Measurements from ENCODE around the gene COL5A1.

The COL5A1 gene

GRCh38 chr9:134885001-134885678, 243.5 kb downstream of the COL5A1 start:
- TF ChIP-seq FOXP2 (optimal IDR thresholded peaks at IDR 0.05; ENCODE audit: borderline replicate concordance, extremely low read depth, extremely low read length, insufficient read depth) (no peak), SIN3A (IDR thresholded peaks at IDR 0.05; ENCODE audit: borderline replicate concordance, insufficient read depth, low read length) (no peak), REST (IDR thresholded peaks at IDR 0.05; ENCODE audit: insufficient read depth in 1 of 2, low read depth in 2 of 2, low read length in 2 of 2) (no peak), TAF1 (IDR thresholded peaks at IDR 0.05; ENCODE audit: borderline replicate concordance, insufficient read depth, low read length) (no peak), POLR2AphosphoS5 (IDR thresholded peaks at IDR 0.05; ENCODE audit: low read depth, low read length) (no peak)

- TF ChIP-seq FOXP2 (optimal IDR thresholded peaks at IDR 0.05; ENCODE audit: borderline replicate concordance, extremely low read depth, extremely low read length, insufficient read depth) (no peak), SIN3A (IDR thresholded peaks at IDR 0.05; ENCODE audit: borderline replicate concordance, insufficient read depth, low read length) (no peak), POLR2AphosphoS5 (IDR thresholded peaks at IDR 0.05; ENCODE audit: low read depth, low read length) (no peak), TAF1 (IDR thresholded peaks at IDR 0.05; ENCODE audit: borderline replicate concordance, insufficient read depth, low read length) (no peak), REST (IDR thresholded peaks at IDR 0.05; ENCODE audit: insufficient read depth in 1 of 2, low read depth in 2 of 2, low read length in 2 of 2) (no peak)
These were observed 244.2 kb downstream of the COL5A1 start for GRCh38 chr9:134885679-134886412.

GRCh38 chr9:134886413-134886913, 244.9 kb downstream of the COL5A1 start:
- TF ChIP-seq POLR2AphosphoS5 (IDR thresholded peaks at IDR 0.05; ENCODE audit: low read depth, low read length) (no peak), REST (IDR thresholded peaks at IDR 0.05; ENCODE audit: insufficient read depth in 1 of 2, low read depth in 2 of 2, low read length in 2 of 2) (no peak), FOXP2 (optimal IDR thresholded peaks at IDR 0.05; ENCODE audit: borderline replicate concordance, extremely low read depth, extremely low read length, insufficient read depth) (no peak), SIN3A (IDR thresholded peaks at IDR 0.05; ENCODE audit: borderline replicate concordance, insufficient read depth, low read length) (no peak), TAF1 (IDR thresholded peaks at IDR 0.05; ENCODE audit: borderline replicate concordance, insufficient read depth, low read length) (no peak)

GRCh38 chr9:134887219-134887618, 245.6 kb downstream of the COL5A1 start:
- no peak for TF ChIP-seq POLR2AphosphoS5 (IDR thresholded peaks at IDR 0.05; ENCODE audit: low read depth, low read length)
- TF ChIP-seq FOXP2 (optimal IDR thresholded peaks at IDR 0.05; ENCODE audit: borderline replicate concordance, extremely low read depth, extremely low read length, insufficient read depth), result no peak
- TF ChIP-seq TAF1 (IDR thresholded peaks at IDR 0.05; ENCODE audit: borderline replicate concordance, insufficient read depth, low read length), result no peak
- TF ChIP-seq REST (IDR thresholded peaks at IDR 0.05; ENCODE audit: insufficient read depth in 1 of 2, low read depth in 2 of 2, low read length in 2 of 2), result no peak
- no peak for TF ChIP-seq SIN3A (IDR thresholded peaks at IDR 0.05; ENCODE audit: borderline replicate concordance, insufficient read depth, low read length)

All from PFSK-1 (cell line).